PC-3 (cell line): ENCODE results near the gene POLR2E.

Experiments used
- CTCF ChIP-seq: fragments of 300-600 bp; sonication (generic); conservative IDR thresholded peaks from 2 replicates; pipeline ENCODE4 v1.5.1; 2017; ENCODE audit warnings: antibody characterized with exemption, low read depth, mild to moderate bottlenecking, low read length
- EZH2phosphoT487 ChIP-seq: fragments of 300-600 bp; sonication (generic); IDR thresholded peaks from 2 replicates; pipeline ENCODE4 v1.6.1; 2018; ENCODE audit warnings: mild to moderate bottlenecking, antibody characterized with exemption, low read length, borderline replicate concordance

- TF ChIP-seq CTCF (no peak), EZH2phosphoT487 (no peak)
Observed at GRCh38 chr19:1049800-1050199, 45.4 kb downstream of the POLR2E start.
